Panc1 (cell line): ENCODE results near the gene SCLY. TPM values are rescaled to one million over a fixed set of nuclear protein-coding genes. Genes with fewer than 3 reads are reported as not detected.

Experiments
- ATAC-seq: fragments of 200-7000 bp; cut with Tn5 transposase; 2 replicates; pipeline ENCODE4 v1.9.1; 2020; ENCODE audit warnings: mild to moderate bottlenecking, moderate library complexity
- BruUV-seq: library from RNA; stranded (reverse); fragments of 400-500 nt; replicated peaks from 2 replicates; lab custom pipeline; 2021; lab: Mats Ljungman, UMichigan
- CTCF ChIA-PET: fragments of 300-600 bp; sonication (Branson Sonifier 250); formaldehyde crosslinking; loops from one replicate; lab custom pipeline; 2022; ENCODE audit warnings: antibody characterized with exemption; lab: Charles Lee
- POLR2A ChIA-PET: fragments of 300-600 bp; sonication (Branson Sonifier 250); formaldehyde crosslinking; loops from one replicate; lab custom pipeline; 2022; ENCODE audit warnings: antibody characterized with exemption; lab: Charles Lee
- DNase-seq: peaks from one replicate; pipeline ENCODE4 v3.0.0-alpha.2; 2010; ENCODE audit warnings: low read depth, low spot score
- H3K27ac ChIP-seq: 2 replicates; pipeline ENCODE4 v1.5.1; 2011; ENCODE audit warnings: mild to moderate bottlenecking, low read length, inconsistent platforms
- H3K27me3 ChIP-seq: fragments of 200-500 bp; sonication (Bioruptor generic); 2 replicates; pipeline ENCODE4 v1.6.0; 2014; ENCODE audit warnings: low read length, inconsistent platforms; ENCODE audit not compliant: control insufficient read depth, insufficient read depth
- H3K36me3 ChIP-seq: fragments of 200-500 bp; sonication (Bioruptor generic); 2 replicates; pipeline ENCODE4 v1.5.1; 2014; ENCODE audit warnings: inconsistent platforms, mild to moderate bottlenecking, low read length, moderate library complexity; ENCODE audit not compliant: control insufficient read depth, insufficient read depth
- H3K4me1 ChIP-seq: 2 replicates; pipeline ENCODE4 v1.5.1; 2011; ENCODE audit warnings: inconsistent platforms, mild to moderate bottlenecking, low read length, moderate library complexity; ENCODE audit not compliant: control insufficient read depth, insufficient read depth
- H3K4me3 ChIP-seq, 2 experiments: 2 replicates each; pipeline ENCODE4 v1.5.1; 2011 to 2012; ENCODE audit warnings: low read depth in 2 of 2, low read length in 2 of 2, mild to moderate bottlenecking in 2 of 2, inconsistent platforms in 1 of 2, moderate library complexity in 1 of 2
- H3K9me3 ChIP-seq: fragments of 200-500 bp; sonication (Bioruptor generic); 2 replicates; pipeline ENCODE4 v1.5.1; 2014; ENCODE audit warnings: low read depth, mild to moderate bottlenecking, inconsistent platforms, low read length, moderate library complexity; ENCODE audit not compliant: control insufficient read depth, insufficient read depth
- POLR2AphosphoS5 ChIP-seq: IDR thresholded peaks from 2 replicates; pipeline ENCODE4 v1.6.1; 2012; ENCODE audit warnings: mild to moderate bottlenecking, low read depth, low read length, moderate library complexity
- REST ChIP-seq, 2 experiments: IDR thresholded peaks; 2 replicates each; pipeline ENCODE4 v1.6.1; 2011 to 2012; ENCODE audit warnings: low read depth in 2 of 2, control low read depth in 1 of 2, low read length in 1 of 2, mild to moderate bottlenecking in 1 of 2, moderate library complexity in 1 of 2; ENCODE audit not compliant: insufficient read depth in 1 of 2
- SIN3A ChIP-seq: IDR thresholded peaks from 2 replicates; pipeline ENCODE4 v1.6.1; 2012; ENCODE audit warnings: low read depth, mild to moderate bottlenecking, low read length, moderate library complexity, borderline replicate concordance; ENCODE audit not compliant: insufficient read depth
- TCF7L2 ChIP-seq: IDR thresholded peaks from 2 replicates; pipeline ENCODE4 v1.6.1; 2011; ENCODE audit warnings: mild to moderate bottlenecking, low read depth, low read length, inconsistent platforms
- in situ Hi-C: cut with HindIII; loops from 2 replicates; pipeline ENCODE4 v1.10.0; 2016; ENCODE audit warnings: low sequenced_read_pairs, low pct_unique_long_range_greater_than_20kb
- intact Hi-C: fragments of 100-400 bp; cut with micrococcal nuclease; formaldehyde crosslinking; loops from one replicate; pipeline ENCODE4 v1.10.0; 2022; ENCODE audit not compliant: unreplicated experiment
- total RNA-seq: library from RNA; stranded (reverse); gene quantifications from one replicate; pipeline ENCODE4 v1.2.1, GENCODE V29; 2021; ENCODE audit not compliant: unreplicated experiment
- TF ChIP-seq, protein P1 (sequence below): fragments of 450-650 bp; IDR thresholded peaks from 2 replicates; pipeline ENCODE4 v1.5.1; 2017; ENCODE audit warnings: mild to moderate bottlenecking

The SCLY gene
- total RNA-seq, 1 experiment from 2014 or later: 31.4 TPM

DNA sequence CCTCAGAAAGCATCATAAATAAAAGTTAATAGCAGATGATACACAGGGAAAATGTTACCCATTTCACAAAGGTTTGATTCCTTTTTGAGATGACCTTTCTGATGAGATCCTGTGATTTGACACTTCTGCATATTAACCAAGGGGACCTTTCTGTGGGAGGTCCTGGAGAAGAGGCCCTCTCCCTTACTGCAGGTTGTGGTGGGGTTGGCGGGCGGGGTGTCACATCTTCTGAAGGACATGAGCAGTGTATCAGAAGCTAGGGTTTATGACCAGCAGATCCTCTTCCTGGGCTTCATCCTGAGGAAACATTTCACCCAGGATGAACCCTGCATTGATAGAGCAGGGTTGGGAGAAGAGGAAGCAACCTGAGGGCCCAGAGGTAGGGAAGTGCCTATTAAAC, 37.2 kb upstream of the SCLY start:
- CTCF ChIA-PET: interaction anchor here (0.5 kb wide), 1 partner anchor 17 kb away, joined by 5 read pairs; no protein-coding TSS in a partner anchor
- in situ Hi-C loops (no loop called here), intact Hi-C loops (no loop called here)
- ATAC-seq (no peak), DNase-seq (no peak)
- H3K4me1 ChIP-seq: no peaks in the 10 kb centered on the region
- no TSS peak for BruUV-seq
- TF ChIP-seq TCF7L2: no peak
- TF ChIP-seq, protein P1, sequence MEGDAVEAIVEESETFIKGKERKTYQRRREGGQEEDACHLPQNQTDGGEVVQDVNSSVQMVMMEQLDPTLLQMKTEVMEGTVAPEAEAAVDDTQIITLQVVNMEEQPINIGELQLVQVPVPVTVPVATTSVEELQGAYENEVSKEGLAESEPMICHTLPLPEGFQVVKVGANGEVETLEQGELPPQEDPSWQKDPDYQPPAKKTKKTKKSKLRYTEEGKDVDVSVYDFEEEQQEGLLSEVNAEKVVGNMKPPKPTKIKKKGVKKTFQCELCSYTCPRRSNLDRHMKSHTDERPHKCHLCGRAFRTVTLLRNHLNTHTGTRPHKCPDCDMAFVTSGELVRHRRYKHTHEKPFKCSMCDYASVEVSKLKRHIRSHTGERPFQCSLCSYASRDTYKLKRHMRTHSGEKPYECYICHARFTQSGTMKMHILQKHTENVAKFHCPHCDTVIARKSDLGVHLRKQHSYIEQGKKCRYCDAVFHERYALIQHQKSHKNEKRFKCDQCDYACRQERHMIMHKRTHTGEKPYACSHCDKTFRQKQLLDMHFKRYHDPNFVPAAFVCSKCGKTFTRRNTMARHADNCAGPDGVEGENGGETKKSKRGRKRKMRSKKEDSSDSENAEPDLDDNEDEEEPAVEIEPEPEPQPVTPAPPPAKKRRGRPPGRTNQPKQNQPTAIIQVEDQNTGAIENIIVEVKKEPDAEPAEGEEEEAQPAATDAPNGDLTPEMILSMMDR: no peak
- TF ChIP-seq SIN3A: no peak
- TF ChIP-seq POLR2AphosphoS5: no peak
- TF ChIP-seq REST (IDR thresholded peaks at IDR 0.05; ENCODE audit: insufficient read depth in 1 of 2, low read depth in 2 of 2, low read length in 1 of 2): no peak
- H3K36me3 ChIP-seq: no peaks in the 10 kb centered on the region; the same call in 1 of the 2 replicates
- no peak overlapping the region for H3K27ac ChIP-seq
- POLR2A ChIA-PET: interaction anchor here (0.6 kb wide), 1 partner anchor 17 kb away, joined by 8 read pairs; no protein-coding TSS in a partner anchor
- H3K4me3 ChIP-seq: no peak overlapping the region
- no peaks in the 10 kb centered on the region for H3K27me3 ChIP-seq
- H3K9me3 ChIP-seq: no peaks in the 10 kb centered on the region

- H3K4me3 ChIP-seq: no peak overlapping the region
- no peak overlapping the region for H3K27ac ChIP-seq
- intact Hi-C loops (no loop called here), in situ Hi-C loops (no loop called here)
- BruUV-seq: no TSS peak
- ATAC-seq: no peak
- no peaks in the 10 kb centered on the region for H3K9me3 ChIP-seq
- DNase-seq: no peak
- no peaks in the 10 kb centered on the region; the same call in 1 of the 2 replicates for H3K36me3 ChIP-seq
- no peaks in the 10 kb centered on the region for H3K4me1 ChIP-seq
- no peak for TF ChIP-seq SIN3A
- TF ChIP-seq TCF7L2: no peak
- no peak for TF ChIP-seq REST (IDR thresholded peaks at IDR 0.05; ENCODE audit: insufficient read depth in 1 of 2, low read depth in 2 of 2, low read length in 1 of 2)
- TF ChIP-seq, protein P1: no peak
- no peak for TF ChIP-seq POLR2AphosphoS5
- CTCF ChIA-PET: no interaction called here
- H3K27me3 ChIP-seq: no peaks in the 10 kb centered on the region
- POLR2A ChIA-PET: no interaction called here
Observed at GRCh38 chr2:238024986-238025385, 35.8 kb upstream of the SCLY start.
